Activated CD4-positive, alpha-beta T cell treated with anti-CD3 and anti-CD28 coated beads for 36 hours (primary cell): ENCODE results near the gene SFRP4. TPM values are rescaled to one million over a fixed set of nuclear protein-coding genes. Genes with fewer than 3 reads are reported as not detected.
A peak's percentile ranks its signal among the peaks of the same experiment; 100 is the strongest.
"Not testable (repeated sequence)": the region's sequence is repeated elsewhere in the genome, so short reads cannot be mapped to it uniquely, and the experiment has no call there.

ENCODE experiments used
- ATAC-seq: fragments of 200-7000 bp; cut with Tn5 transposase; one replicate; pipeline ENCODE4 v1.10.0; 2021; ENCODE audit warnings: mild to moderate bottlenecking, moderate library complexity
- CTCF ChIA-PET: fragments of 350-600 bp; sonication (Branson Sonifier 250); formaldehyde crosslinking; loops from one replicate; lab custom pipeline; 2021; ENCODE audit warnings: antibody characterized with exemption; lab: Charles Lee
- POLR2A ChIA-PET: fragments of 350-600 bp; sonication (Branson Sonifier 250); formaldehyde crosslinking; loops from one replicate; lab custom pipeline; 2021; ENCODE audit warnings: antibody characterized with exemption, inconsistent platforms; lab: Charles Lee
- DNase-seq: peaks from one replicate; pipeline ENCODE4 v3.0.0-alpha.2; 2020
- H3K27ac Mint-ChIP-seq: one replicate; pipeline ENCODE4 v1.8.0; 2021; ENCODE audit warnings: mixed read lengths
- H3K27me3 Mint-ChIP-seq: one replicate; pipeline ENCODE4 v1.8.0; 2021; ENCODE audit warnings: mixed read lengths
- H3K36me3 Mint-ChIP-seq: one replicate; pipeline ENCODE4 v1.8.0; 2021; ENCODE audit warnings: low read depth, mixed read lengths
- H3K4me1 Mint-ChIP-seq: one replicate; pipeline ENCODE4 v1.8.0; 2021; ENCODE audit warnings: mixed read lengths
- H3K4me3 Mint-ChIP-seq: one replicate; pipeline ENCODE4 v1.8.0; 2021; ENCODE audit warnings: mild to moderate bottlenecking, moderate library complexity, mixed read lengths
- H3K9me3 Mint-ChIP-seq: one replicate; pipeline ENCODE4 v1.8.0; 2021; ENCODE audit warnings: low read depth, mixed read lengths
- intact Hi-C, 2 experiments: fragments of 100-400 bp; cut with DNase I in 1 of 2; cut with micrococcal nuclease in 1 of 2; formaldehyde crosslinking; loops; one replicate each; pipeline versions ENCODE4 v1.14.2 to v1.15.1; 2022 to 2024; cut with DNase I, micrococcal nuclease
- total RNA-seq, 2 experiments: library from RNA; stranded (reverse); gene quantifications; one replicate each; pipeline ENCODE4 v1.2.3, GENCODE V29; 2021

Gene SFRP4
- total RNA-seq, result not detected

GRCh38 chr7:37916673-37917660 is at the start of gene SFRP4:
Gene SFRP4 (minus strand): TSS chr7:37916817. CDS start chr7:37916537, 280 bp downstream.
- Mint-ChIP-seq H3K4me1 (peaks cover 15% of the 10 kb centered on the region), H3K4me3 (peak within 1 kb of the TSS; percentile 35), H3K36me3 (no peaks in the 10 kb centered on the region), H3K27ac (no peak within 1 kb of the TSS), H3K9me3 (no peaks in the 10 kb centered on the region), H3K27me3 (peaks cover 52% of the 10 kb centered on the region)
- intact Hi-C loops, result loop anchor here in 1 of 2 experiments (5.0 to 10.0 kb wide), 2 partner anchors 305 to 458 kb away; no protein-coding TSS in a partner anchor
- DNase-seq (peak; percentile 34), ATAC-seq (no peak)
- ChIA-PET POLR2A (interaction anchor here (0.7 kb wide), 1 partner anchor 910 kb away, joined by 3 read pairs; no protein-coding TSS in a partner anchor), CTCF (interaction anchor here (0.7 to 4.3 kb wide), 10 partner anchors 8 to 597 kb away, joined by 3 to 19 read pairs (median 3); no protein-coding TSS in a partner anchor)

- ChIA-PET POLR2A (no interaction called here), CTCF (no interaction called here)
- DNase-seq, result no peak
- Mint-ChIP-seq H3K36me3 (no peaks in the 10 kb centered on the region), H3K27ac (no peak overlapping the region), H3K9me3 (no peaks in the 10 kb centered on the region), H3K4me3 (no peak overlapping the region), H3K27me3 (no peaks in the 10 kb centered on the region), H3K4me1 (no peaks in the 10 kb centered on the region)
- intact Hi-C loops, result no loop called here
- ATAC-seq, result no peak
Measured at GRCh38 chr7:37964196-37964595, 47.6 kb upstream of the SFRP4 start.

- no peak overlapping the region for H3K4me3 Mint-ChIP-seq
- no peaks in the 10 kb centered on the region for H3K9me3 Mint-ChIP-seq
- H3K27ac Mint-ChIP-seq, result no peak overlapping the region
- H3K36me3 Mint-ChIP-seq, result no peaks in the 10 kb centered on the region
- POLR2A ChIA-PET, result no interaction called here
- no peaks in the 10 kb centered on the region for H3K4me1 Mint-ChIP-seq
- CTCF ChIA-PET, result no interaction called here
- no peak for ATAC-seq
- intact Hi-C loops, result no loop called here
- peaks cover 2% of the 10 kb centered on the region for H3K27me3 Mint-ChIP-seq
- DNase-seq, result no peak
Measured at GRCh38 chr7:37961251-37961650, 44.6 kb upstream of the SFRP4 start.

DNA sequence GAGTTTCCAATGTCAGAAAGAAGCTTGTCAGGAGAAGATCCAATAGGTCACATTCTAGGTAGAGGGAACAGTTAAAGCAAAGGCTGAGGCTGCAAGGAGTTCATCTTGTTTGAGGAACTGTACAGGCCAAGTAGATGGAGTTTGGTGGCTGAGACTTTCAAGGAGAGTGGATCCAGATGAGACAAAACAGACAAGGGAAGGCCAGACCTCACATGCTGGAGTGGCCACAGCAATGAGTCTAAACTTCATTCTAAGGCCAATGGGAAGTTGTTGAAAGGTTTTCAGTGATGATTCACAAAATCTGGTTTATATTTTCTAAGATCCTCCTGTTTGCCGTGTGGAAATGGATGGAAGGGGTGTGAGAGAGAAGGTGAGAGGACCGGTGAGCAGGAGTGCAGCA is 43.9 kb upstream of the SFRP4 start:
- ATAC-seq, result no peak
- H3K36me3 Mint-ChIP-seq, result no peaks in the 10 kb centered on the region
- no peak for DNase-seq
- no peaks in the 10 kb centered on the region for H3K4me1 Mint-ChIP-seq
- peaks cover 2% of the 10 kb centered on the region for H3K27me3 Mint-ChIP-seq
- H3K27ac Mint-ChIP-seq, result no peak overlapping the region
- ChIA-PET POLR2A (no interaction called here), CTCF (no interaction called here)
- H3K9me3 Mint-ChIP-seq, result no peaks in the 10 kb centered on the region
- intact Hi-C loops, result no loop called here
- no peak overlapping the region for H3K4me3 Mint-ChIP-seq

DNA sequence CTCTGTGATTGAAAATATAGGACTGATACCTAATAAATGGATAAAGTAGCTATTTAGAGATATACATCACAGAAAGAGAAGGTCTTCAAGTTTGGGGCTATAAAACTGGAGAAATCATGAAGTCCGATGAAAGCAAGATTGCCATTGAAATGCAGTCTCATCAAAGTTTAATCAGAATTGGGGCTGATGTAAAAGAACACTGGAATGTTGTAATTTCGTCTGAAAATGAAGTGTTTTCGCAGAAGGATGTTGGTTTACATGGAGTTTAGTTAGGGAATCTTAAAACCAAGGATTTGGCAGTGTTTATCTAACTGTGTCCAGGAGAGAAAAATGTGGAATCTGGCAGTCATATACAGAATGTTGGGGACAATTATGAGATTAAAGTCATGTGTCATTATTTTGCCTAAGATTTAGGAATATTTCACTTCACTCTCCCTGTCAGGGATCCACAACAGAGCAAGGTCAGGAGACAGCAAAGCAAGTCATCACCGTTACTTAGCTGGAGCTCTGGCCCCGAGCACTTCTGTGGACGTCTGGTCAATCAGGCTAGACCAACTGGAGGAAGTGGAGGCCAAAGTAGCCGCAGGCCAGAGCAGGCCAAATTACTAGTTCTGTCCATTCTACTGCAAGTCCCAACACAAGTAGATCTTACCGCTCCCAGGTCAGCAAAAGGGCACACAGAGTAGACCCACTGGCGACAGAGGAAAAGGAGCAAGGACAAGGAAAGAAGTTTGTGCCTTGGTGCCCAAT is 40.8 kb upstream of the SFRP4 start:
- Mint-ChIP-seq H3K4me3 (no peak overlapping the region), H3K9me3 (no peaks in the 10 kb centered on the region), H3K4me1 (no peaks in the 10 kb centered on the region), H3K27ac (no peak overlapping the region), H3K36me3 (no peaks in the 10 kb centered on the region), H3K27me3 (peaks cover 2% of the 10 kb centered on the region)
- ChIA-PET POLR2A (no interaction called here), CTCF (no interaction called here)
- DNase-seq (no peak), ATAC-seq (no peak)
- intact Hi-C loops, result no loop called here

DNA sequence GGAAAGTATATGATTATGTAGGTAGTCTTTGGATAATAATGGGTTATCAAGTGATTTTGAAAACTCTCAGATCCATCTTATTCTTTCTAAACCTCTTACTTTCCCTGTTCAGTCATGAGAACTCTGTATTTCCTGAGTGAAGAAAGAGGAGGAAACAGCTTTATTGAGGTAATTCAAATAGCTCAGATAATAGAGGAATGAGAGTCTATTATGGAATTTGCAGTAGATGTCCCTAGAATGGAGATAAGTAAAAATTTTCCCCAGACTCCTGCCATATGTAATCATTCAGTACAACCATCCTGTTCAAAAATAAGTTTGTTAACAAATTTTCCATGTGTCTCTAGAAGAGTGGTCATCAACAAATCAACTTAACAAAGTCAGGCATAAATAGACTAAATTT is 40.2 kb upstream of the SFRP4 start:
- ATAC-seq, result no peak
- Mint-ChIP-seq H3K27ac (no peak overlapping the region), H3K4me1 (no peaks in the 10 kb centered on the region), H3K36me3 (no peaks in the 10 kb centered on the region), H3K4me3 (no peak overlapping the region), H3K27me3 (peaks cover 2% of the 10 kb centered on the region), H3K9me3 (no peaks in the 10 kb centered on the region)
- intact Hi-C loops, result no loop called here
- no peak for DNase-seq
- POLR2A ChIA-PET, result no interaction called here
- CTCF ChIA-PET, result interaction anchor here (0.7 kb wide), 2 partner anchors 38 to 190 kb away, joined by 3 to 4 read pairs; no protein-coding TSS in a partner anchor

- H3K4me3 Mint-ChIP-seq, H3K36me3 Mint-ChIP-seq, DNase-seq, intact Hi-C loops, POLR2A ChIA-PET, ATAC-seq, H3K4me1 Mint-ChIP-seq, H3K9me3 Mint-ChIP-seq, H3K27me3 Mint-ChIP-seq, H3K27ac Mint-ChIP-seq: not testable (repeated sequence)
- CTCF ChIA-PET, result interaction anchor here (1.2 kb wide), 1 partner anchor 20 kb away, joined by 3 read pairs; no protein-coding TSS in a partner anchor
Measured at GRCh38 chr7:37954217-37954616, 37.6 kb upstream of the SFRP4 start.

- H3K36me3 Mint-ChIP-seq, result no peaks in the 10 kb centered on the region
- no peak overlapping the region for H3K4me3 Mint-ChIP-seq
- ATAC-seq, result no peak
- no peak overlapping the region for H3K27ac Mint-ChIP-seq
- DNase-seq, result no peak
- H3K4me1 Mint-ChIP-seq, result no peaks in the 10 kb centered on the region
- H3K9me3 Mint-ChIP-seq, result no peaks in the 10 kb centered on the region
- no peaks in the 10 kb centered on the region for H3K27me3 Mint-ChIP-seq
- POLR2A ChIA-PET, result no interaction called here
- intact Hi-C loops, result no loop called here
- CTCF ChIA-PET, result no interaction called here
Measured at GRCh38 chr7:37952240-37952639, 35.6 kb upstream of the SFRP4 start.

- ChIA-PET CTCF (no interaction called here), POLR2A (no interaction called here)
- Mint-ChIP-seq H3K36me3 (no peaks in the 10 kb centered on the region), H3K9me3 (peaks cover 4% of the 10 kb centered on the region), H3K27me3 (no peaks in the 10 kb centered on the region), H3K4me3 (no peak overlapping the region), H3K27ac (no peak overlapping the region), H3K4me1 (no peaks in the 10 kb centered on the region)
- DNase-seq (no peak), ATAC-seq (no peak)
- intact Hi-C loops, result no loop called here
Measured at GRCh38 chr7:37947941-37948210, 31.3 kb upstream of the SFRP4 start.

DNA sequence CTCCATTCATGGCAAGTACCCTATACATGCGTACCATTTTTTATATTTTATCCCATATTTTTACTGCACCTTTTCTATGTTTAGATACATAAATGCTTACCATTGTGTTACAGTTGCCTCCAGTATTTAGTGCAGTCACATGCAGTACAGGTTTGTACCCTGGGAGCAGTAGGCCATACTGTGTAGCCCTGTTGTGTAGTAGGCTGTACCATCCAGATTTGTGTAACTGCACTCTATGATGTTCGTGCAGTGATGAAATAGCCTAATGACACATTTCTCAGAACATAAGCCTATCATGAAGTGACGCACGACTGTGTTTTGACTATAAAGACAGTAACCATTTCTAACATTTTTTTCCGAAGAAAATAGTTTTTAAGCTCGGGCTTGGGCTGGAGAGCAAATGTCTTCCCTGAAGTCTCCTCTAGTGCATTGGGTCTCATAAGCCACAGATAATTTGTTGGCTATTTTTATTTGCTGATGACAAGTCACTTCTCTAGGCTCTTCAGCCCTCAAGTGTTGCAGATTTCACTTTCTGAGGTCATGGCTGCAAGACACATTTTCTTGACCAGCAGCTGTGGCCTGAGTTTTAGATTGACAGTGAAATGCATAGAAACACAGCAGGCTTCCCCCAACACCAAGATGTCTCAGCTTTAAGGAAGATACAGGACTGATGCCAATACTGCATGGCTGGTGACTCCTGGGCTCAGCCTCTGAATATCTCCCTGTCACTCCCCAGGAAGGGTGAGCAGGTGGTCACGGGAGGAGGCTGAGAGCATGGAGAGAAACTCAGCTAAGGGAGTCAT is 30.7 kb upstream of the SFRP4 start:
- Mint-ChIP-seq H3K36me3 (no peaks in the 10 kb centered on the region), H3K9me3 (peaks cover 4% of the 10 kb centered on the region), H3K4me3 (no peak overlapping the region), H3K4me1 (no peaks in the 10 kb centered on the region), H3K27me3 (no peaks in the 10 kb centered on the region), H3K27ac (no peak overlapping the region)
- intact Hi-C loops, result no loop called here
- no peak for ATAC-seq
- ChIA-PET CTCF (no interaction called here), POLR2A (no interaction called here)
- DNase-seq, result no peak

- H3K4me1 Mint-ChIP-seq, result no peaks in the 10 kb centered on the region
Measured at GRCh38 chr7:37945336-37945735, 28.7 kb upstream of the SFRP4 start.

More at GRCh38 chr7:37945336-37945735, 28.7 kb upstream of the SFRP4 start:
- H3K27ac Mint-ChIP-seq, result no peak overlapping the region
- H3K9me3 Mint-ChIP-seq, result peaks cover 4% of the 10 kb centered on the region
- no peaks in the 10 kb centered on the region for H3K36me3 Mint-ChIP-seq
- ATAC-seq, result no peak
- no peak overlapping the region for H3K4me3 Mint-ChIP-seq
- DNase-seq, result no peak
- POLR2A ChIA-PET, result no interaction called here
- intact Hi-C loops, result no loop called here
- CTCF ChIA-PET, result no interaction called here
- H3K27me3 Mint-ChIP-seq, result no peaks in the 10 kb centered on the region
